Activated naive CD8-positive, alpha-beta T cell treated with anti-CD3 and anti-CD28 coated beads, Interleukin-2, amount 50 U/mL, for 16 hours (primary cell): ENCODE data around the gene PDCD4.
"Not testable (repeated sequence)": the region's sequence is repeated elsewhere in the genome, so short reads cannot be mapped to it uniquely, and the experiment has no call there.

Experiments used
- DNase-seq: peaks from one replicate; pipeline ENCODE4 v3.0.0-alpha.2; 2020; ENCODE audit warnings: low read depth, low spot score

PDCD4 gene

DNA sequence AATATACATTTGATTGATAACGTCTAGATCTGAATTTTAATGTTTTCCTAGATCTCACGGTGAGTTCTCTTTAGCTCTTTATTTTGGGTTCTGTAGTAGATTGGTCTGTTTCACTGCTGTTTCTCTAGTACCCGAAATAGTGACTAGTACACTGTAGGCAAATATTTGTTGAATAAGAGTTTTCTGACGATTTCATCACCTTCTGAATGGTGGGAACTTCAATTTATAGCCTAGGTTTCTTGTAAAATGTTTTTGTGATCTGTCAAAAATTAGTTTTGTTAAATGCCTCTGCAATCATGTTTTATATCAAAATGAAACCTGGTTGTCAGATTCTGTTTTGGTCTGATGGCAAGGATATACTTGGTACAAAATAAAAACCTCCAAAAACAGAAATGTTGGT lies 10.2 kb downstream of the PDCD4 start:
- DNase-seq, result no peak

DNA sequence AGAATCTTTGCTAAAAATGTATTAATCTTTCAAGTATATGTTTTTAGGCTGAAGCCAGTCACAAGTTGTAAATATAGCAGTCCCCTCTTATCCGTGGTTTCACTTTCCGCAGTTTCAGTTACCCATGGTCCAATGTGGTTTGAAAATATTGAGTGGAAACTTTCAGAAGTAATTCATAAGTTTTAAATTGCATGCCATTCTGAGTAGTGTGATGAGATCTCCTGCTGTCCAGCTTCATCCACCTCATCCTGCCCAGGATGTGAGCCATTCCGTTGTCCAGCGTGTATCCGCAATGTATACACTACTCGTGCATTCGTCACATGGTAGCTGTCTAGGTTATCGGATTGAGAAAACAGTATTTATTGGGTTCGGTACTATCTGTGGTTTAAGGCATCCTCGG lies 12.2 kb downstream of the PDCD4 start:
- no peak for DNase-seq

DNA sequence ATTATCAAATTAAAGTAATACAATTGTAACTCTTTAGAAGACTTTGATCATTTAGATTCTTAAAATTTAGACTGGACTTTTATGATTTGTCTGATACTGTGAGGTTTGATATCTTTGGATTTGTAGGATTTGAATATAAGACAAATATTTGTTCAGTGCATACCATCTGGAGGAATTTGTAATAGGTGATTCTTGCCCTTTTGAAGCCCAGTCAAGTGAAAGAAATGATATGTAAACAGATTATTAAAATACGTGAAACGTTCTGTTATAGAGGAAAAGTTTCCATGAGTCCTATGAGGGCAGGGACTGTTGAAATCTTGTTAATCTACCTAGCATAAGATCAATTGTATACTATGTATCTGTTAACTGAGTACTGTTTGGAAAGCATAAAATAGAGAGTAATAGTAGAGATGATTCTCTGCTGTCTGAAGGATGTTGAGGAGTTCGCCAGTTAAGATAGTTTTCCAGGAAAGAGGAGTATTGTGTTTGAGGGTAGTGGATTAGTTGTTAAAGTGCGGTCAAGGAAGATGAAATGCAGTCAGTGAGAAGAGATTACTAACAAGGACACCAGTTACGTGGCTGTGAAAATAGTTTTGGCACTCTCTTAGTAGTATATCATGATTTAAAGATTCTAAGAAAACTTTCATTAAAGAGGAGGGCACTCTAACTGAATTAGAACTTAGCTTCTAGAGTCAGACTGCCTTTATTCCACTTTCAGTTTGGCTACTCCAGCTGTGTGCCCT lies 14.4 kb downstream of the PDCD4 start:
- DNase-seq, result no peak

GRCh38 chr10:110887560-110887959 lies 15.8 kb downstream of the PDCD4 start:
- no peak for DNase-seq

DNA sequence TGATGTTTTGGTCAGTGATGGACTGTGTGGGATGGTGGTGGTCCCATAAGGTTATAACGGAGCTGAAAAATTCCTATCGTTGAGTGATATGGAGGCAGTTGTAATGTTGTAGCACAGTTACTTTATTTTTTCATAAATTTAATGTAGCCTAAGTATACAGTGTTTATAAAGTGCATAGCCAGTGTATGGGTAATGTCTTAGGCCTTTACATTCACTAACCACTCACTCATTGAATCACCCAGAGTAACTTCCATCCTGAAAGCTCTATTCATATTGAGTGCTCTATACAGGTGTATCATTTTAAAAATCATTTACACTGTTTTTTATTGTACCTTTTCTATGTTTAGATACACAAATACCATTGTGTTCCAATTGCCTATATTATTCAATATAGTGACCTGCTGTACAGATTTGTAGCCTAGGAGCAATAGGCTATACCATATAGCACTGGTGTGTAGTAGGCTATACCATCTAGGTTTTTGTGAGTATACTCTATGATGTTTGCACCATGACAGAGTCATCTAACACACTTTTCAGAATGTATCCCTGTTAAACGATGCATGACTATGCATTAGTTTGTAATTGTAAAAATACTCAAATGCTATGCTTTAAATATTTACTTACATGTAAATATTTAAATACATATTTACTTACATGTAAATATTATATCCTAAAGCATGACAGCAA lies 21.0 kb downstream of the PDCD4 start:
- no peak for DNase-seq

- DNase-seq, result no peak
These were observed 21.9 kb downstream of the PDCD4 start for GRCh38 chr10:110893559-110894179.

- DNase-seq, result no peak
These were observed 25.5 kb downstream of the PDCD4 start for GRCh38 chr10:110897184-110897583.

DNA sequence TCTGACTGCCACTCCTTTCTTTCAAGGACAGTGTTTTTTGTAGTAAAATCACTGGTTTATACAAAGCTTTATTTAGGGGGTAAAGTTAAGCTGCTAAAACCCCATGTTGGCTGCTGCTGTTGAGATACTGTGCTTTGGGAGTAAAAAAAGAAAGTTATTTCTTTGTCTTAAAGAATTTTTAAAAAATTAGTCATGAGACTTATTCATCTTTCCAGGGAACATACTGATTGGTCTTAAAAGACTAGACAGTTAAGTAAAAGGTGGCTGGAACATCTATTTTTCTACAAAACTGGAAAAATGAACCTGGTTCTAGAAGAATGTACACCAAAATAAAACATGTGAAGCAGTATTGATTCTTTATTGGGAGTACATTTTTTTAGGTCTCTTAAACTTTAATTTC lies 26.7 kb downstream of the PDCD4 start:
- no peak for DNase-seq

- no peak for DNase-seq
These were observed 29.3 kb downstream of the PDCD4 start for GRCh38 chr10:110900983-110901382.

- DNase-seq, result no peak
These were observed 30.5 kb downstream of the PDCD4 start for GRCh38 chr10:110901954-110902819.

DNA sequence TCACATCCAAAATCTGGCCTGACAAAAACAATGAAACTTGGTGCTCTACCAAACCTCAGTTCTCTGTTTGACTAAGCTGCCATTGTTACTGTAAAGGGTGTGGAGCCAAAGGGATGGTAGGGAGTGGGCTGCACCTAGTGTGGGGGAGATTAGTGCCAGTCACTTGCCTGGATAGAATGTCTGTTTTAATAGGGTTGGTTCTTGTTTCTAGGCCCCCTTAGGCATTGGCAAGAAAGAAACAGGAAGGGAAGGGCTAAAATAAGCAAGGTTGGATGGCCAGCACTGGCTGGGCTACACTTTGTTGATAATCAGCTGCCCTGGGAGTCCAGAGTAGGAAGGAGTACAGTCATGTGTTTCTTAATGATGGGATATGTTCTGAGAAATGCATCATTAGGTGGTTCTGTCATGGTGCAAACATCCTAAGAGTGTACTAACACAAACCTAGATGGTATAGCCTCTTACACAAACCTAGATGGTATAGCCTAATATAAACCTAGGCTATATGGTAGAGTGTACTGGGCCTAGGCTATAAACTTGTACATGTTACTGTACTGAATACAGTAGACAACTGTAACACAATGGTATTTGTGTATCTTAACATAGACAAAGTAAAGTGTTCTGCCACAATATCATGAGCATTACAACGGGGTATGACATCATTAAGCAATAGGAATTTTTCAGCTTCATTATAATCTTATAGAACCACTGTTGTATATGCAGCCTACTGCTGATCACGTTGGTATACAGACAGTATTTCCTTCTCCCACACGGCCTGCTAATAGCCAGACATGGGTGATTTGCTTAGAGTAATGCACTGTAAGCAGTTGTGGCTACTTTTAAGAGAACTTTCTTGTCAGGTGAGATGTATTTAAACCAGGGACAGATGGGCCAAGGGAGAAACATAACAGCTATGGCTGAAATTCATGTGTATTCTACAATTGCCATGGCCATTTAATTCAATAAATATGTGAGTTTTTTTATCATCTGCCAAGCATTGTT lies 31.9 kb downstream of the PDCD4 start:
- no peak for DNase-seq

- DNase-seq, result no peak
These were observed 38.4 kb downstream of the PDCD4 start for GRCh38 chr10:110910138-110910537.

DNA sequence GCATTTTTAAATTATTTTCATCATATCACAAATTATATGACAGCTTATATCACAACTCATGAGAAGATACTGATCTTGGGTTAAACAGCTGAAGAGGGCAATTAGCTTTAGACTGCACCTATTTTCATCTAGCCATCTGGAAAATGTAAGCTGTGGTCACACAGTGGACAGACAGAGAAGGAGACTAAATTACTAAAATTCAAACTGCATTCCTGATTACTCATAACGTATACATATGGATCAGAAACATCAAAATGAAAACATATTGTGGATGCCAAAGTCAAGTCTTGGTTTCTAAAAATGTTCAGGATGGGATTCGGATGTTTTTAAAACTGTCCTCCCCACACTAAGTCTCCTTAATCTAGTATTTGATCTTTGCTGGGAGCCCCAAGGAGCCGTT lies 40.6 kb downstream of the PDCD4 start:
- no peak for DNase-seq

DNA sequence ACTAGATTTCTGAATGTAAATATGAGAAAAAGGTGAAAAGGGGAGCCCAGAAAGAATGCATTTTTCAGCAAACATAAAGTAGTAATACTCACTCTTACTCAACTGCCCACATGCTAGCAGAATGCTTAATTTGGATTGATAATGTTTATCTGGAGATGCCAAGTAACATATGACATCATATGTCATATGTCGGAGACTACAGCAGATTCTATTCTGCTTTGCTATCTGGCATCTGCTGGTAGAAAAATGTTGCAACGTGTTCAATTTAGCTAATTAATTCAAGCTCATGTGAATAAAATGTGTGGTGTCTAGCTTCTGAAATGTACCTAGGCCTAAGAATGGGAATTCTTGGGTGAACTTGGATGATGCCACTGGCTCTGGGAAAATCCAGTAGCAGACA lies 42.7 kb downstream of the PDCD4 start:
- no peak for DNase-seq

DNA sequence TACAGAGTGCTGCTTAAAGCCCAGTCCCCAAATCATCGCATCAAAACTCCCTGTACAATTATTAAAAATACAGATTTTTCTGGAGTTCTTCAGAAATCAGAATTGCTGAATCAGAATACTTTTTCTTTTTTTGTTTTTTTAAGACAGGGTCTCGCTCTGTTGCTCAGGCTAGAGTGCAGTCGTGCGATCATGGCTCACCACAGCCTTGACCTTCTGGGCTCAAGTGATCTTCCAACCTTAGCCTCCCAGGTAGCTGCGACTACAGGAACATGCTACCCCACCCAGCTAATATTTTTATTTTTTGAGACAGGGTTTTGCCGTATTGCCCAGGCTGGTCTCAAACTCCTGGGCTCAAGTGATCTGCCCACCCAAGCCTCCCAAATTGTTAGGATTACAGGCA lies 43.3 kb downstream of the PDCD4 start:
- no peak for DNase-seq

DNA sequence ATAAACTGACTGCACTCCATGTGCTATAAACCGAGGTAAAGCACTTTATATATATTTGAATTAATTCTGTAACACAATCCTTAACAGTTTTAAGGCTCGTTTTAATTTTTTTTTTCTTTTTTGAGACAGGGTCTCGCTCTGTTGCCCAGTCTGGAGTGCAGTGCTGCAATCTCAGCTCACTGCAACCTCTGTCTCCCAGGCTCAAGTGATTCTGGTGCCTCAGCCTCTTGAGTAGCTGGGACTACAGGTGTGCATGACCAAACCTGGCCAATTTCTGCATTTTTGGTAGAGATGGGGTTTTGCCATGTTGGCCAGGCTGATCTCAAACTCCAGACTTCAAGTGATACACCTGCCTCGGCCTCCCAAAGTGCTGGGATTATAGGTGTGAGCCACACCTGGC lies 43.9 kb downstream of the PDCD4 start:
- not testable (repeated sequence) for DNase-seq

DNA sequence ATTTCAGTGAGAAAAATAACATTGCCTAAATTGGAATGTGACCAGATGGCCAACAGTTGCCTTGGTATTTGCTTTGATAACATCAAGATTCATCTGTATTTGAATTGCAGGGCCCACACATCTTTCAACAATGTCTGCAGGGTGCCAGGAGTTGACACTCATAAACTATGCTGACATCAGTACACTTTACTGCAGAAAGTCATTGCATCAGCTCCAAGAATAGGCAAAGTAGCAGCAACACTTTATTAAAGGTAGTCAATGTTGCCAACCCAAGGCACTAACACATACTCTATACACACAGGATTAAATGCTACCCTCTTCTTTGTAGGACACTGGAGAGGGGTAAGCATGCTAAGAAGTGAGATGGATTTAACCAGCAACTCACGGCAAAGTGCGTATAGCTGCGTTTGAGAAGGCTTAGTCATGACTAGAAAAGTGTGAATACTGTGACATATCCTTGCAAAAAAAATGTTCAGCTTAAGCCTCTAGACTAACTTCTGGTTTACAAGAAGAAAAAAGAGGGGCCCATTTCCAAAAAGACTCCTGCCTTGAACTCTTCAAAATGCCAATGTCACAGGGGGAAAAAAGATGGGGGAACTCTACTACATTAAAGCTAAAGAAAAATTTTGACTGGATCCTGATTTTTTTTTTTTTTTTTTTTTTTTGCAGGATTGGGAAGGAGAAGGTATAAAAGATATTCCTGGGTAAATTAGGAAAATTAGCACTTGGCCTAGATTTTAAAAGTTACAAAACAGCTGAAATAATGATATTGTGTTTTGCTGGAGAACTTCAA lies 45.0 kb downstream of the PDCD4 start:
- no peak for DNase-seq

GRCh38 chr10:110918269-110918642 lies 46.5 kb downstream of the PDCD4 start:
- no peak for DNase-seq

- peak; percentile 55 for DNase-seq
These were observed 47.1 kb downstream of the PDCD4 start, which contains the start of gene BBIP1 for GRCh38 chr10:110918643-110919348. TSS of gene BBIP1 (minus strand) at chr10:110919180. CDS start at chr10:110918157, 1,023 bp downstream.
